Peyer's patch (tissue), 4 donors: Measurements from ENCODE around the gene KRTAP19-5. TPM values are rescaled to one million over a fixed set of nuclear protein-coding genes. Genes with fewer than 3 reads are reported as not detected.
"Not testable (repeated sequence)": the region's sequence is repeated elsewhere in the genome, so short reads cannot be mapped to it uniquely, and the experiment has no call there.

Source experiments
- DNase-seq, 3 donors: peaks; one replicate each; pipeline ENCODE4 v3.0.0-alpha.2; 2017 to 2019
- H3K27ac ChIP-seq, 4 donors: fragments of 200-600 bp; sonication (generic); one replicate each; pipeline ENCODE4 v1.5.1; 2016 to 2019
- H3K27me3 ChIP-seq, 2 donors: fragments of 200-600 bp; sonication (generic); one replicate each; pipeline ENCODE4 v1.5.1; 2019
- H3K36me3 ChIP-seq, 3 donors: fragments of 200-600 bp; sonication (generic); one replicate each; pipeline ENCODE4 v1.5.1; 2016 to 2019
- H3K4me1 ChIP-seq, 4 donors: fragments of 200-600 bp; sonication (generic); one replicate each; pipeline ENCODE4 v1.5.1; 2016 to 2019
- H3K4me3 ChIP-seq, 4 donors: fragments of 200-600 bp; sonication (generic); 1 replicate in 3 of 4; 2 replicates in 1 of 4; pipeline ENCODE4 v1.5.1; 2016 to 2019; ENCODE audit warnings: mild to moderate bottlenecking in 1 of 4
- H3K9me3 ChIP-seq, 4 donors: fragments of 200-600 bp; sonication (generic); one replicate each; pipeline ENCODE4 v1.5.1; 2016 to 2019; ENCODE audit warnings: mild to moderate bottlenecking in 1 of 4
- CTCF ChIP-seq, 6 experiments: fragments of 450-650 bp in 4 of 6; fragments of 200-600 bp in 2 of 6; sonication (generic) in 1 of 6; IDR thresholded peaks; one replicate each; pipeline ENCODE4 v1.5.1; 2017 to 2019; ENCODE audit warnings: antibody characterized with exemption in 6 of 6, mild to moderate bottlenecking in 3 of 6, moderate library complexity in 1 of 6
- POLR2A ChIP-seq, 2 donors: fragments of 450-650 bp; IDR thresholded peaks; one replicate each; pipeline ENCODE4 v1.5.1; 2017; ENCODE audit warnings: antibody characterized with exemption in 2 of 2, mild to moderate bottlenecking in 2 of 2, moderate library complexity in 2 of 2
- total RNA-seq, 4 donors: library from RNA; depleted of rRNA; stranded (reverse); fragments of >200 nt; gene quantifications; one replicate each; pipeline ENCODE4 v1.1.0, GENCODE V29; 2016

Gene KRTAP19-5
- not detected for total RNA-seq

DNA sequence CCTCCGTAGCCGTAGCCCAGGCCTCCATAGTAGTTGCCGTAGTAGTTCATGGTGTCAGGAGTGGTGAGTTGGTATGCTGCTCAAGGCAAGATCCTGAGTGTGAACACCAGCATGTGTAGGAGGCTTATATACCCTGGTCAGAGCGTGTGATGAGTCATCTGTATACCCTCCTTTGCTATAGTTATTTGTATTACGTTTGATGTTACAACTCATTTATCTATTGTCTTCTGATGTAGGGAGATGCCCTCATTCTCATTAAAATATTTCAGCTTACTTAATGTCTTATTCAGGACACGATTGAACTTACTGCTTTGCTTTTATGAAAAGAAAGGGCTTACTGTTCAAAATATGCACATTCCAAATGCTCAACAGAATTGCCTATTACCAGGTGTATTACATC, at the start of gene KRTAP19-5:
Gene KRTAP19-5, minus strand, starts transcription at position 101 of the 400 bp plus-strand sequence. Its CDS starts 51 bp downstream, at position 50.
- Histone ChIP-seq H3K4me3 (no peak within 1 kb of the TSS), H3K27ac (no peak within 1 kb of the TSS), H3K27me3 (no peaks in the 10 kb centered on the region), H3K4me1 (no peaks in the 10 kb centered on the region), H3K9me3 (no peaks in the 10 kb centered on the region), H3K36me3 (no peaks in the 10 kb centered on the region)
- no peak for DNase-seq
- TF ChIP-seq POLR2A (IDR thresholded peaks at IDR 0.05) (no peak), CTCF (IDR thresholded peaks at IDR 0.05) (no peak)

GRCh38 chr21:30541764-30542163, 39.8 kb upstream of the KRTAP19-5 start, which contains the start of gene KRTAP19-6:
TSS of gene KRTAP19-6 (minus strand) at chr21:30541864. CDS start at chr21:30541833, 31 bp downstream.
- H3K27ac ChIP-seq, result no peak within 1 kb of the TSS
- H3K4me1 ChIP-seq, result no peaks in the 10 kb centered on the region
- DNase-seq, result no peak
- TF ChIP-seq POLR2A (IDR thresholded peaks at IDR 0.05) (no peak), CTCF (IDR thresholded peaks at IDR 0.05) (no peak)
- H3K9me3 ChIP-seq, result no peaks in the 10 kb centered on the region
- no peak within 1 kb of the TSS for H3K4me3 ChIP-seq
- no peaks in the 10 kb centered on the region for H3K27me3 ChIP-seq
- H3K36me3 ChIP-seq, result no peaks in the 10 kb centered on the region

- DNase-seq, result no peak
- Histone ChIP-seq H3K27me3 (no peaks in the 10 kb centered on the region), H3K4me1 (no peaks in the 10 kb centered on the region), H3K9me3 (no peaks in the 10 kb centered on the region), H3K36me3 (no peaks in the 10 kb centered on the region), H3K27ac (no peak overlapping the region), H3K4me3 (no peak overlapping the region)
- TF ChIP-seq POLR2A (IDR thresholded peaks at IDR 0.05) (no peak), CTCF (IDR thresholded peaks at IDR 0.05) (no peak)
Observed at GRCh38 chr21:30518876-30519275, 16.9 kb upstream of the KRTAP19-5 start.

DNA sequence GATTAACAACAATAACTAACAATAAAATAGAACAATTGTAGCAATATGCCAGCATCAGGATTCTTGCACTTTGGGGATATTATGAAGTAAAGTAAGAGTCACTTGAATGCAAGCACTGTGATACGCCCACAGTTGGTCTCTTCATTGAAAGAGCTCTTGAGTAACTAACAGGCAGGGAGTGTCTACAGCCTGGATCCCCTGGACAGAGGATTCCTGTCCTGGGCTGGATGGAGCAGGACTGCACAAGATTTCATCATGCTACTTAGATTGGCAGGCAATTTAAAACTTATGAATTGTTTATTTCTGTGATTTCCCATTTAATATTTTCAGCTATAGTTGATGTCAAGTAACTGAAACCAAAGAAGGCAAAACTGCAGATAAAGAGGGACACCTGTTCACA, 13.7 kb upstream of the KRTAP19-5 start:
- no peak for TF ChIP-seq CTCF (IDR thresholded peaks at IDR 0.05)
- no peak for TF ChIP-seq POLR2A (IDR thresholded peaks at IDR 0.05)
- DNase-seq, result no peak

GRCh38 chr21:30505621-30506205, 3.8 kb upstream of the KRTAP19-5 start:
- not testable (repeated sequence) for H3K27me3 ChIP-seq, DNase-seq

More for the DNA sequence above, 13.7 kb upstream of the KRTAP19-5 start:
- H3K4me3 ChIP-seq, result no peak overlapping the region
- H3K36me3 ChIP-seq, result no peaks in the 10 kb centered on the region
- H3K9me3 ChIP-seq, result no peaks in the 10 kb centered on the region
- H3K27ac ChIP-seq, result no peak overlapping the region
- H3K27me3 ChIP-seq, result no peaks in the 10 kb centered on the region
- no peaks in the 10 kb centered on the region for H3K4me1 ChIP-seq

GRCh38 chr21:30497065-30497464, 4.9 kb downstream of the KRTAP19-5 start, which contains the start of gene KRTAP19-4:
TSS of gene KRTAP19-4 (minus strand) at chr21:30497165. CDS start at chr21:30497110, 55 bp downstream.
- no peak within 1 kb of the TSS for H3K27ac ChIP-seq
- DNase-seq, result no peak
- no peaks in the 10 kb centered on the region for H3K4me1 ChIP-seq
- H3K36me3 ChIP-seq, result no peaks in the 10 kb centered on the region
- TF ChIP-seq CTCF (IDR thresholded peaks at IDR 0.05) (no peak), POLR2A (IDR thresholded peaks at IDR 0.05) (no peak)
- no peaks in the 10 kb centered on the region for H3K9me3 ChIP-seq
- no peaks in the 10 kb centered on the region for H3K27me3 ChIP-seq
- H3K4me3 ChIP-seq, result no peak within 1 kb of the TSS

More at GRCh38 chr21:30505621-30506205, 3.8 kb upstream of the KRTAP19-5 start:
- H3K4me1 ChIP-seq, H3K27ac ChIP-seq, H3K4me3 ChIP-seq, H3K9me3 ChIP-seq, H3K36me3 ChIP-seq: not testable (repeated sequence)
